HepG2 (cell line): Measurements from ENCODE around the gene MYO3B. TPM values are rescaled to one million over a fixed set of nuclear protein-coding genes. Genes with fewer than 3 reads are reported as not detected.

Experiments
- ARID3A ChIP-seq: IDR thresholded peaks from 2 replicates; pipeline ENCODE4 v1.6.1; 2012; ENCODE audit warnings: low read depth, low read length, improper control_type of control experiment
- FOXA3 ChIP-seq: IDR thresholded peaks from 2 replicates; pipeline ENCODE4 v1.6.1; 2016; ENCODE audit warnings: missing genetic modification reagents, missing compliant biosample characterization
- FOXM1 ChIP-seq: sonication (generic); formaldehyde crosslinking; IDR thresholded peaks from 2 replicates; pipeline ENCODE4 v1.5.0; 2020; ENCODE audit warnings: missing genetic modification reagents
- FOXO1 ChIP-seq: sonication (generic); formaldehyde crosslinking; IDR thresholded peaks from 2 replicates; pipeline ENCODE4 v1.4.0; 2020; ENCODE audit warnings: missing genetic modification reagents
- HNRNPL ChIP-seq: fragments of 200-400 bp; formaldehyde crosslinking; IDR thresholded peaks from 2 replicates; pipeline ENCODE4 v1.6.1; 2017; ENCODE audit warnings: mild to moderate bottlenecking, low read depth, low read length
- IKZF5 ChIP-seq: IDR thresholded peaks from 2 replicates; pipeline ENCODE4 v1.6.1; 2018; ENCODE audit warnings: missing genetic modification reagents, mild to moderate bottlenecking, missing compliant biosample characterization
- JUNB ChIP-seq: sonication (generic); formaldehyde crosslinking; IDR thresholded peaks from 2 replicates; pipeline ENCODE4 v1.8.0; 2022; ENCODE audit warnings: missing genetic modification reagents, mild to moderate bottlenecking, borderline replicate concordance
- KDM5B ChIP-seq: sonication (generic); formaldehyde crosslinking; IDR thresholded peaks from 2 replicates; pipeline ENCODE4 v1.4.0; 2020; ENCODE audit warnings: missing genetic modification reagents, mild to moderate bottlenecking, borderline replicate concordance
- MAFF ChIP-seq: IDR thresholded peaks from 2 replicates; pipeline ENCODE4 v1.6.1; 2011; ENCODE audit warnings: low read depth, low read length, improper control_type of control experiment
- NBN ChIP-seq: fragments of 450-650 bp; conservative IDR thresholded peaks from 2 replicates; pipeline ENCODE4 v1.6.1; 2017
- POGZ ChIP-seq: sonication (generic); formaldehyde crosslinking; IDR thresholded peaks from 2 replicates; pipeline ENCODE4 v1.4.0; 2020; ENCODE audit warnings: mild to moderate bottlenecking, missing genetic modification reagents
- PTBP1 ChIP-seq: fragments of 200-400 bp; formaldehyde crosslinking; IDR thresholded peaks from 2 replicates; pipeline ENCODE4 v1.6.1; 2018; ENCODE audit warnings: low read length, low read depth; ENCODE audit not compliant: poor library complexity, severe bottlenecking
- RCOR2 ChIP-seq: IDR thresholded peaks from 2 replicates; pipeline ENCODE4 v1.6.1; 2016; ENCODE audit warnings: missing biosample characterization, missing genetic modification reagents
- SNRNP70 ChIP-seq: fragments of 200-400 bp; formaldehyde crosslinking; IDR thresholded peaks from 2 replicates; pipeline ENCODE4 v1.6.1; 2017; ENCODE audit warnings: mild to moderate bottlenecking, low read depth, low read length, moderate library complexity
- ZBTB46 ChIP-seq: sonication (generic); formaldehyde crosslinking; IDR thresholded peaks from 2 replicates; pipeline ENCODE4 v1.4.0; 2020; ENCODE audit warnings: mild to moderate bottlenecking, missing genetic modification reagents, borderline replicate concordance
- ZKSCAN5 ChIP-seq: sonication (generic); formaldehyde crosslinking; IDR thresholded peaks from 2 replicates; pipeline ENCODE4 v1.5.1; 2020; ENCODE audit warnings: mild to moderate bottlenecking, missing genetic modification reagents
- ZMYM2 ChIP-seq: sonication (generic); formaldehyde crosslinking; IDR thresholded peaks from 2 replicates; pipeline ENCODE4 v1.8.0; 2022; ENCODE audit warnings: mild to moderate bottlenecking, missing genetic modification reagents
- ZNF567 ChIP-seq: sonication (generic); formaldehyde crosslinking; IDR thresholded peaks from 2 replicates; pipeline ENCODE4 v1.8.1; 2023; ENCODE audit warnings: mild to moderate bottlenecking, missing genetic modification reagents, borderline replicate concordance
- ZNF639 ChIP-seq: conservative IDR thresholded peaks from 2 replicates; pipeline ENCODE4 v1.6.1; 2018; ENCODE audit warnings: missing genetic modification reagents
- ZNF770 ChIP-seq: sonication (generic); formaldehyde crosslinking; IDR thresholded peaks from 2 replicates; pipeline ENCODE4 v1.5.0; 2020; ENCODE audit warnings: mild to moderate bottlenecking, missing genetic modification reagents
- ZNF775 ChIP-seq: sonication (generic); formaldehyde crosslinking; IDR thresholded peaks from 2 replicates; pipeline ENCODE4 v1.4.0; 2020; ENCODE audit warnings: missing genetic modification reagents, mild to moderate bottlenecking, moderate library complexity, borderline replicate concordance
- polyA plus RNA-seq, 8 experiments: library from polyadenylated mRNA; depleted of rRNA in 3 of 8; stranded (reverse) in 7 of 8; unstranded in 1 of 8; fragments of >200 nt; fragmentation: Illumina TruSeq in 4 of 8; extraction: Trizol in 4 of 8; gene quantifications; 2 replicates each; pipeline versions ENCODE4 v1.2.1 to v1.2.3, GENCODE V29; 2011 to 2016; ENCODE audit warnings: low read depth in 4 of 8, missing spikeins in 1 of 8, mixed read lengths in 1 of 8; ENCODE audit not compliant: insufficient read depth in 1 of 8
- total RNA-seq, 5 experiments: library from RNA; depleted of rRNA; stranded (reverse); fragments of >200 nt; fragmentation: Illumina TruSeq; extraction: Trizol; gene quantifications; 2 replicates each; pipeline ENCODE4 v1.2.3, GENCODE V29; 2016; ENCODE audit warnings: low read depth in 1 of 5

The MYO3B gene
- total and polyA plus RNA-seq, 2 of the 13 experiments (the other 11 are each of a cell fraction or from before 2014, with no cell fraction given): 0.01 TPM; not detected in 1

GRCh38 chr2:170530284-170530745 lies 352.4 kb downstream of the MYO3B start (continued):
- 0 out of 2 replicates have a peak, but pooled peaks have one; percentile 35 for TF ChIP-seq KDM5B (CRISPR knock-in tag)
- TF ChIP-seq RCOR2: no peak; the same call in 1 of the 2 replicates
- no peak for TF ChIP-seq ZKSCAN5 (CRISPR knock-in tag)
- peak; percentile 27; the same call in 1 of the 2 replicates for TF ChIP-seq MAFF
- no peak for TF ChIP-seq ZNF775
- TF ChIP-seq ARID3A: peak; percentile 68; the same call in 1 of the 2 replicates
- TF ChIP-seq ZNF567 (CRISPR knock-in tag): no peak
- peak; percentile 50; the same call in 1 of the 2 replicates for TF ChIP-seq FOXO1 (CRISPR knock-in tag)
- TF ChIP-seq SNRNP70: no peak
- TF ChIP-seq JUNB (CRISPR knock-in tag): no peak
- peak; percentile 97 for TF ChIP-seq FOXA3 (CRISPR knock-in tag)
- TF ChIP-seq POGZ (CRISPR knock-in tag): no peak; the same call in 1 of the 2 replicates
- TF ChIP-seq HNRNPL: no peak
- TF ChIP-seq ZMYM2 (CRISPR knock-in tag): no peak
- TF ChIP-seq ZNF639 (CRISPR knock-in tag): no peak
- no peak for TF ChIP-seq PTBP1
- peak; percentile 77 for TF ChIP-seq IKZF5 (CRISPR knock-in tag)
- TF ChIP-seq ZNF770: no peak
- TF ChIP-seq FOXM1 (CRISPR knock-in tag): no peak
- TF ChIP-seq NBN: no peak
- no peak for TF ChIP-seq ZBTB46 (CRISPR knock-in tag)
